GM12891 (cell line): ENCODE measurements around the gene CDK14.

Experiments
- POLR2A ChIP-seq: IDR thresholded peaks from 2 replicates; pipeline ENCODE4 v1.6.1; 2011; ENCODE audit warnings: low read depth, low read length, control low read depth
- POLR2AphosphoS5 ChIP-seq: IDR thresholded peaks from 2 replicates; pipeline ENCODE4 v1.6.1; 2011; ENCODE audit warnings: low read depth, low read length, control low read depth
- POU2F2 ChIP-seq: IDR thresholded peaks from 2 replicates; pipeline ENCODE4 v1.6.1; 2011; ENCODE audit warnings: low read depth, mild to moderate bottlenecking, control low read depth, low read length, moderate library complexity
- SPI1 ChIP-seq: IDR thresholded peaks from 2 replicates; pipeline ENCODE4 v1.6.1; 2011; ENCODE audit warnings: low read depth, low read length, control low read depth

- TF ChIP-seq POLR2AphosphoS5 (no peak), POLR2A (no peak), POU2F2 (no peak), SPI1 (no peak)
These were observed 248.3 kb downstream of the CDK14 start for GRCh38 chr7:90844421-90844820.
